Small intestine (tissue), 7 donors: Measurements from ENCODE around the gene PCTP. TPM values are rescaled to one million over a fixed set of nuclear protein-coding genes. Genes with fewer than 3 reads are reported as not detected.

Experiments
- DNase-seq, 2 donors: peaks; one replicate each; pipeline versions ENCODE4 v3.0.0 to v3.0.0-alpha.2; 2013
- FAIRE-seq: peaks from 2 replicates; lab custom pipeline; 2012; peaks lifted over from hg19 to GRCh38; lab: Jason Lieb, UNC
- H3K27ac ChIP-seq, 3 donors: one replicate each; pipeline ENCODE4 v1.5.1; 2013; ENCODE audit warnings: low read length in 2 of 3, mild to moderate bottlenecking in 2 of 3, control low read depth in 1 of 3, inconsistent platforms in 1 of 3, low read depth in 1 of 3, moderate library complexity in 1 of 3
- H3K27me3 ChIP-seq, 3 donors: one replicate each; pipeline ENCODE4 v1.6.1; 2013; ENCODE audit warnings: low read length in 3 of 3, inconsistent platforms in 1 of 3; ENCODE audit not compliant: control insufficient read depth in 3 of 3, insufficient read depth in 3 of 3
- H3K36me3 ChIP-seq, 3 donors: one replicate each; pipeline ENCODE4 v1.6.1; 2013; ENCODE audit warnings: low read length in 3 of 3, inconsistent platforms in 1 of 3, low read depth in 1 of 3, mild to moderate bottlenecking in 1 of 3, moderate library complexity in 1 of 3; ENCODE audit not compliant: control insufficient read depth in 3 of 3, insufficient read depth in 2 of 3
- H3K4me1 ChIP-seq, 3 donors: one replicate each; pipeline ENCODE4 v1.6.1; 2013; ENCODE audit warnings: low read length in 2 of 3, inconsistent platforms in 1 of 3, low read depth in 1 of 3, mild to moderate bottlenecking in 1 of 3, moderate library complexity in 1 of 3; ENCODE audit not compliant: control insufficient read depth in 3 of 3, insufficient read depth in 2 of 3
- H3K4me3 ChIP-seq, 3 donors: one replicate each; pipeline ENCODE4 v1.5.1; 2013; ENCODE audit warnings: low read length in 3 of 3, control low read depth in 1 of 3, inconsistent platforms in 1 of 3, low read depth in 1 of 3, mild to moderate bottlenecking in 1 of 3, moderate library complexity in 1 of 3
- H3K9me3 ChIP-seq, 2 donors: one replicate each; pipeline ENCODE4 v1.6.1; 2013; ENCODE audit warnings: low read depth in 1 of 2, low read length in 1 of 2; ENCODE audit not compliant: control insufficient read depth in 2 of 2, insufficient read depth in 1 of 2
- WGBS, 3 donors: extraction: QIAGEN DNeasy Blood & Tissue Kit; methylation state at CpG; one replicate each; pipeline ENCODE4 v1.1.7; 2013; 5-methylcytosine and 5-hydroxymethylcytosine counted together
- polyA plus RNA-seq, 4 donors: library from polyadenylated mRNA; stranded (reverse) in 3 of 4; unstranded in 1 of 4; fragments of 200-250 nt in 3 of 4; fragments of 120-200 nt in 1 of 4; gene quantifications; one replicate each; pipeline versions ENCODE4 v1.2.1 to v1.2.3, GENCODE V29; 2013
- donor health status: healthy with polysubstance abuse.
- donor health status: control.
- donor health status: control.
- donor health status: Bipolar disorder and iron deficiency.
- donor health status: healthy.

PCTP gene
- polyA plus RNA-seq, 4 donors: 22.4 to 33.5 (median 25.9) TPM

GRCh38 chr17:55722742-55723487, 27.9 kb upstream of the PCTP start, which contains the start of gene TMEM100:
TMEM100 (minus strand) TSS chr17:55722864; CDS start chr17:55721070, 1,794 bp downstream.
- H3K4me3 ChIP-seq: peak within 1 kb of the TSS in 1 of 3 donors; percentile 36
- 14 to 17% (median 16%) methylated on average over 12 of the region's 12 CpGs for WGBS, 3 donors
- H3K27ac ChIP-seq: peak within 1 kb of the TSS in 2 of 3 donors; percentile 57 to 85
- peaks cover 0 to 3% (median 0%) of the 10 kb centered on the region in 3 donors for H3K36me3 ChIP-seq
- no peaks in the 10 kb centered on the region for H3K9me3 ChIP-seq
- FAIRE-seq (no peak), DNase-seq (peak; percentile 3 to 27)
- peaks cover 0 to 11% (median 2%) of the 10 kb centered on the region in 3 donors for H3K27me3 ChIP-seq
- H3K4me1 ChIP-seq: no peaks in the 10 kb centered on the region

- Histone ChIP-seq H3K4me3 (peak overlapping the region in 1 of 3 donors; percentile 36), H3K9me3 (no peaks in the 10 kb centered on the region), H3K27me3 (peaks cover 0 to 11% (median 2%) of the 10 kb centered on the region in 3 donors), H3K4me1 (no peaks in the 10 kb centered on the region), H3K36me3 (peaks cover 0 to 3% (median 0%) of the 10 kb centered on the region in 3 donors), H3K27ac (peak overlapping the region in 1 of 3 donors; percentile 84)
- DNase-seq (no peak), FAIRE-seq (no peak)
Observed at GRCh38 chr17:55723488-55723848, 27.4 kb upstream of the PCTP start.

- no peak for FAIRE-seq
- 65 to 71% (median 65%) methylated on average over 2 of the region's 2 CpGs for WGBS, 3 donors
- no peaks in the 10 kb centered on the region for H3K36me3 ChIP-seq
- no peak for DNase-seq
- no peaks in the 10 kb centered on the region for H3K4me1 ChIP-seq
- no peaks in the 10 kb centered on the region for H3K9me3 ChIP-seq
- H3K27ac ChIP-seq: no peak overlapping the region
- H3K4me3 ChIP-seq: no peak overlapping the region
- H3K27me3 ChIP-seq: peaks cover 0 to 9% (median 2%) of the 10 kb centered on the region in 3 donors
Observed at GRCh38 chr17:55726440-55726839, 24.4 kb upstream of the PCTP start.

- Histone ChIP-seq H3K36me3 (no peaks in the 10 kb centered on the region), H3K4me3 (no peak overlapping the region), H3K27ac (no peak overlapping the region), H3K27me3 (peaks cover 0 to 9% (median 2%) of the 10 kb centered on the region in 3 donors), H3K9me3 (no peaks in the 10 kb centered on the region), H3K4me1 (no peaks in the 10 kb centered on the region)
- 73 to 86% (median 73%) methylated on average over 6 of the region's 6 CpGs for WGBS, 3 donors
- FAIRE-seq: no peak
- no peak for DNase-seq
Observed at GRCh38 chr17:55727275-55727674, 23.6 kb upstream of the PCTP start.

GRCh38 chr17:55727920-55728319, 22.9 kb upstream of the PCTP start:
- 88 to 92% (median 91%) methylated on average over 1 of the region's 1 CpG for WGBS, 3 donors

GRCh38 chr17:55728361-55728760, 22.5 kb upstream of the PCTP start:
- Histone ChIP-seq H3K27ac (no peak overlapping the region), H3K4me1 (no peaks in the 10 kb centered on the region), H3K27me3 (peaks cover 0 to 4% (median 2%) of the 10 kb centered on the region in 3 donors), H3K9me3 (no peaks in the 10 kb centered on the region), H3K4me3 (no peak overlapping the region), H3K36me3 (no peaks in the 10 kb centered on the region)
- DNase-seq (no peak), FAIRE-seq (no peak)
- 73 to 78% (median 76%) methylated on average over 5 of the region's 5 CpGs for WGBS, 3 donors

More at GRCh38 chr17:55727920-55728319, 22.9 kb upstream of the PCTP start:
- no peak for FAIRE-seq
- no peak for DNase-seq
- Histone ChIP-seq H3K4me3 (no peak overlapping the region), H3K4me1 (no peaks in the 10 kb centered on the region), H3K36me3 (no peaks in the 10 kb centered on the region), H3K27me3 (peaks cover 0 to 7% (median 2%) of the 10 kb centered on the region in 3 donors), H3K27ac (no peak overlapping the region), H3K9me3 (no peaks in the 10 kb centered on the region)

GRCh38 chr17:55728833-55729232, 22.0 kb upstream of the PCTP start:
- H3K4me1 ChIP-seq: no peaks in the 10 kb centered on the region
- no peaks in the 10 kb centered on the region for H3K9me3 ChIP-seq
- FAIRE-seq (no peak), DNase-seq (no peak)
- H3K36me3 ChIP-seq: no peaks in the 10 kb centered on the region
- H3K27ac ChIP-seq: no peak overlapping the region
- 75 to 87% (median 83%) methylated on average over 5 of the region's 5 CpGs for WGBS, 3 donors
- H3K4me3 ChIP-seq: no peak overlapping the region
- peaks cover 0 to 4% (median 2%) of the 10 kb centered on the region in 3 donors for H3K27me3 ChIP-seq

- Histone ChIP-seq H3K4me1 (no peaks in the 10 kb centered on the region), H3K9me3 (no peaks in the 10 kb centered on the region), H3K27ac (no peak overlapping the region), H3K4me3 (no peak overlapping the region), H3K36me3 (no peaks in the 10 kb centered on the region), H3K27me3 (peaks cover 0 to 2% (median 0%) of the 10 kb centered on the region in 3 donors)
- FAIRE-seq (no peak), DNase-seq (no peak)
- 62 to 89% (median 67%) methylated on average over 1 of the region's 1 CpG for WGBS, 3 donors
Observed at GRCh38 chr17:55729484-55729883, 21.4 kb upstream of the PCTP start.
